Superior temporal gyrus (tissue), 1 donor: ENCODE data around the gene ZNF511.
A peak's percentile ranks its signal among the peaks of the same experiment; 100 is the strongest.
"Not testable (repeated sequence)": the region's sequence is repeated elsewhere in the genome, so short reads cannot be mapped to it uniquely, and the experiment has no call there.

Experiments used
- DNase-seq: peaks from one replicate; pipeline ENCODE4 v3.0.0-alpha.2; 2016; ENCODE audit errors: extremely low spot score

The ZNF511 gene

GRCh38 chr10:133308421-133309099 lies at the start of gene ZNF511, which contains the start of gene TUBGCP2:
TSS of gene ZNF511 (plus strand) at chr10:133308914. CDS start at chr10:133308944, 30 bp downstream.
TSS of gene TUBGCP2 (minus strand) at chr10:133308872. CDS start at chr10:133302941, 5,931 bp downstream.
- DNase-seq = peak; percentile 80

GRCh38 chr10:133259602-133259989 lies 49.1 kb upstream of the ZNF511 start:
- no peak for DNase-seq

- peak; percentile 15 for DNase-seq
These were observed 47.6 kb upstream of the ZNF511 start for GRCh38 chr10:133260895-133261725.

GRCh38 chr10:133261726-133262325 lies 46.9 kb upstream of the ZNF511 start:
- DNase-seq = peak; percentile 63

- DNase-seq = no peak
These were observed 46.0 kb upstream of the ZNF511 start for GRCh38 chr10:133262696-133263095.

GRCh38 chr10:133263674-133264073 lies 45.0 kb upstream of the ZNF511 start:
- no peak for DNase-seq

- DNase-seq = no peak
These were observed 44.3 kb upstream of the ZNF511 start for GRCh38 chr10:133264461-133264860.

- not testable (repeated sequence) for DNase-seq
These were observed 43.7 kb upstream of the ZNF511 start for GRCh38 chr10:133265052-133265451.

GRCh38 chr10:133266056-133266795 lies 42.5 kb upstream of the ZNF511 start:
- DNase-seq = no peak

GRCh38 chr10:133267293-133267692 lies 41.4 kb upstream of the ZNF511 start:
- no peak for DNase-seq

GRCh38 chr10:133267829-133268228 lies 40.9 kb upstream of the ZNF511 start:
- DNase-seq = no peak

GRCh38 chr10:133268532-133268931 lies 40.2 kb upstream of the ZNF511 start:
- no peak for DNase-seq

- DNase-seq = no peak
These were observed 39.3 kb upstream of the ZNF511 start for GRCh38 chr10:133269367-133269766.

- DNase-seq = no peak
These were observed 38.5 kb upstream of the ZNF511 start for GRCh38 chr10:133270204-133270603.

- DNase-seq = no peak
These were observed 37.9 kb upstream of the ZNF511 start for GRCh38 chr10:133270773-133271297.

- DNase-seq = no peak
These were observed 37.0 kb upstream of the ZNF511 start for GRCh38 chr10:133271521-133272300.

- DNase-seq = no peak
These were observed 36.3 kb upstream of the ZNF511 start for GRCh38 chr10:133272301-133272963.

GRCh38 chr10:133272964-133273420 lies 35.7 kb upstream of the ZNF511 start:
- DNase-seq = no peak

- DNase-seq = no peak
These were observed 35.1 kb upstream of the ZNF511 start for GRCh38 chr10:133273534-133274143.
